Hippocampal formation (tissue), 2 donors: ENCODE results near the gene PATL2.
"Not testable (repeated sequence)": the region's sequence is repeated elsewhere in the genome, so short reads cannot be mapped to it uniquely, and the experiment has no call there.

Source experiments
- DNase-seq, 2 donors: peaks; one replicate each; lab custom pipeline; 2025; lab: John Stamatoyannopoulos, UW

Gene PATL2

DNA sequence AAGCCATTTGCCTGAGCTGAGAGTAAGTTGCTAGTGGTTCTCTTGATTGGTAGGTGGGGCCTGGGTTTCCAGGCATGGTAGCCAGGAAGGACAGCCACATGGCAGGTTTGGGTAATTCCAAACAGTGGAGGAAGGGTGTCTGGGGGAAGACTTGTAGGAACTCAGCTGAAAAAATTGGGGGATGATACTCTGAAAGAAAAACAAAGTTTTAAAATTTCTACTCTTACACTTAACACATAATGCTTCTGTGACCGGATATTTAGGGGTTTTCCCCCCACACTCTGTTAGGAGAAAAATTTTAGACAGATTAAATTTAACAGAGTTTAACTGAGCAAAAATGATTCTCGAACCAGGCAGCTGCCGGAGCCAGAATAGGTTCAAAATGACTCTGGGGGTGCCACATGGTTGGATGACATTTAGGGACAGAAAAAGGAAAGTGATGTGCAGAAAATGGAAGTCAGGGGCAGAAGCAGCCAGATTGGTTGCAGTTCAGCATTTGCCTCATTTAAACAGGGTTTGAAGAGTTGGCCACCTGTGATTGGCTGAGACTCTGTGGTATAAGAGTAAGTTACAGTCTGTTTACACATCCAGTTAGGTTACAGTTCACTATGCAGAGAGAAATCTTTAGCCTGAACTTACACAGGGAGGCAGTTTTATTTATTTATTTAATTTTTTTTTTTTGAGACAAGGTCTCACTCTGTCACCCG is 8.3 kb upstream of the PATL2 start:
- no peak for DNase-seq

DNA sequence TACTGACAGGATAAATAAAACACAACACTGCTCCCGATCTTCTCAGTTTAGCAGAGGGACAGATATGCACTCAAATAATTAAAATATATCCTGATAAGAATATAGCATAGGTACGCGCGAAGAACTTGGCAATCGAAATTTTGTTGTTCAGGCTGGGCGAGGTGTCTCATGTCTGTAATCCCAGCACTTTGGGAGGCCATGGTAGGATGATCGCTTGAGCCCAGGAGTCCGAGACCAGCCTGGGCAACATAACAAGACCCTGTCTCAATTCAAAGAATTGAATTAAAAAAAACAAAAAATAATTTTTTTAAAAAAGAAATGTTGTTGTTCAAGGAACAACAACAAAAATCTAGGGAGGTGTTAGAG is 7.8 kb upstream of the PATL2 start:
- DNase-seq, result no peak

GRCh38 chr15:44718180-44718926 is 7.2 kb upstream of the PATL2 start:
- DNase-seq, result no peak

GRCh38 chr15:44716983-44717602 is 6.0 kb upstream of the PATL2 start:
- no peak for DNase-seq

DNA sequence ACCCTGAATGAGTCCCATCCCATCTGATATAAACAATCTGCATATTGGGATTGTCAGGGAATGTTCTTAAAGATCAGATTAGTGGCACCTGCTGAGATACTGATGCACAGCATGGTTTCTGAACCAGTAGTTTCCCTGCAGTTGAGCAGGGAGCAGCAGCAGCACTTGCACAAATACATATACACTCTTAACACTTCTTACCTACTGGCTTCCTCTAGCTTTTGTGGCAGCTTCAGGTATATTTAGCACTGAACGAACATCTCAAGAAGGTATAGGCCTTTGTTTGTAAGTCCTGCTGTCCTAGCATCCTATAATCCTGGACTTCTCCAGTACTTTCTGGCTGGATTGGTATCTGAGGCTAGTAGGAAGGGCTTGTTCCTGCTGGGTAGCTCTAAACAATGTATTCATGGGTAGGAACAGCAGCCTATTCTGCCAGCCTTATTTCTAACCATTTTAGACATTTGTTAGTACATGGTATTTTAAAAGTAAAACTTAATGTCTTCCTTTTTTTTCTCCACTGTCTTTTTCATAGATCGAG is 4.7 kb upstream of the PATL2 start:
- no peak for DNase-seq

DNA sequence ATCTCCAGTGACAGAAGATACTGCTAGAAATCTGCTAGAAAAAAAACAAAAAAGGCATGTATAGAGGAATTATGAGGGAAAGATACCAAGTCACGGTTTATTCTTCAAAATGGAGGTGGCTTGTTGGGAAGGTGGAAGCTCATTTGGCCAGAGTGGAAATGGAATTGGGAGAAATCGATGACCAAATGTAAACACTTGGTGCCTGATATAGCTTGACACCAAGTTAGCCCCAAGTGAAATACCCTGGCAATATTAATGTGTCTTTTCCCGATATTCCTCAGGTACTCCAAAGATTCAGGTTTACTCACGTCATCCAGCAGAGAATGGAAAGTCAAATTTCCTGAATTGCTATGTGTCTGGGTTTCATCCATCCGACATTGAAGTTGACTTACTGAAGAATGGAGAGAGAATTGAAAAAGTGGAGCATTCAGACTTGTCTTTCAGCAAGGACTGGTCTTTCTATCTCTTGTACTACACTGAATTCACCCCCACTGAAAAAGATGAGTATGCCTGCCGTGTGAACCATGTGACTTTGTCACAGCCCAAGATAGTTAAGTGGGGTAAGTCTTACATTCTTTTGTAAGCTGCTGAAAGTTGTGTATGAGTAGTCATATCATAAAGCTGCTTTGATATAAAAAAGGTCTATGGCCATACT is 4.1 kb upstream of the PATL2 start:
- no peak for DNase-seq

DNA sequence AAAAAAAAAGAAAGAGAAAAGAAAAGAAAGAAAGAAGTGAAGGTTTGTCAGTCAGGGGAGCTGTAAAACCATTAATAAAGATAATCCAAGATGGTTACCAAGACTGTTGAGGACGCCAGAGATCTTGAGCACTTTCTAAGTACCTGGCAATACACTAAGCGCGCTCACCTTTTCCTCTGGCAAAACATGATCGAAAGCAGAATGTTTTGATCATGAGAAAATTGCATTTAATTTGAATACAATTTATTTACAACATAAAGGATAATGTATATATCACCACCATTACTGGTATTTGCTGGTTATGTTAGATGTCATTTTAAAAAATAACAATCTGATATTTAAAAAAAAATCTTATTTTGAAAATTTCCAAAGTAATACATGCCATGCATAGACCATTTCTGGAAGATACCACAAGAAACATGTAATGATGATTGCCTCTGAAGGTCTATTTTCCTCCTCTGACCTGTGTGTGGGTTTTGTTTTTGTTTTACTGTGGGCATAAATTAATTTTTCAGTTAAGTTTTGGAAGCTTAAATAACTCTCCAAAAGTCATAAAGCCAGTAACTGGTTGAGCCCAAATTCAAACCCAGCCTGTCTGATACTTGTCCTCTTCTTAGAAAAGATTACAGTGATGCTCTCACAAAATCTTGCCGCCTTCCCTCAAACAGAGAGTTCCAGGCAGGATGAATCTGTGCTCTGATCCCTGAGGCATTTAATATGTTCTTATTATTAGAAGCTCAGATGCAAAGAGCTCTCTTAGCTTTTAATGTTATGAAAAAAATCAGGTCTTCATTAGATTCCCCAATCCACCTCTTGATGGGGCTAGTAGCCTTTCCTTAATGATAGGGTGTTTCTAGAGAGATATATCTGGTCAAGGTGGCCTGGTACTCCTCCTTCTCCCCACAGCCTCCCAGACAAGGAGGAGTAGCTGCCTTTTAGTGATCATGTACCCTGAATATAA is 2.2 kb upstream of the PATL2 start:
- no peak for DNase-seq

- peak; percentile 36 to 38 for DNase-seq
Observed at GRCh38 chr15:44712346-44713005, 1.4 kb upstream of the PATL2 start.

DNA sequence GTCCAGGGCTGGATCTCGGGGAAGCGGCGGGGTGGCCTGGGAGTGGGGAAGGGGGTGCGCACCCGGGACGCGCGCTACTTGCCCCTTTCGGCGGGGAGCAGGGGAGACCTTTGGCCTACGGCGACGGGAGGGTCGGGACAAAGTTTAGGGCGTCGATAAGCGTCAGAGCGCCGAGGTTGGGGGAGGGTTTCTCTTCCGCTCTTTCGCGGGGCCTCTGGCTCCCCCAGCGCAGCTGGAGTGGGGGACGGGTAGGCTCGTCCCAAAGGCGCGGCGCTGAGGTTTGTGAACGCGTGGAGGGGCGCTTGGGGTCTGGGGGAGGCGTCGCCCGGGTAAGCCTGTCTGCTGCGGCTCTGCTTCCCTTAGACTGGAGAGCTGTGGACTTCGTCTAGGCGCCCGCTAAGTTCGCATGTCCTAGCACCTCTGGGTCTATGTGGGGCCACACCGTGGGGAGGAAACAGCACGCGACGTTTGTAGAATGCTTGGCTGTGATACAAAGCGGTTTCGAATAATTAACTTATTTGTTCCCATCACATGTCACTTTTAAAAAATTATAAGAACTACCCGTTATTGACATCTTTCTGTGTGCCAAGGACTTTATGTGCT is 721 bp upstream of the PATL2 start:
- peak; percentile 32 to 53 for DNase-seq

GRCh38 chr15:44710236-44711095 is 657 bp downstream of the PATL2 start:
- no peak for DNase-seq

GRCh38 chr15:44706946-44707636 is 4.0 kb downstream of the PATL2 start:
- no peak for DNase-seq

DNA sequence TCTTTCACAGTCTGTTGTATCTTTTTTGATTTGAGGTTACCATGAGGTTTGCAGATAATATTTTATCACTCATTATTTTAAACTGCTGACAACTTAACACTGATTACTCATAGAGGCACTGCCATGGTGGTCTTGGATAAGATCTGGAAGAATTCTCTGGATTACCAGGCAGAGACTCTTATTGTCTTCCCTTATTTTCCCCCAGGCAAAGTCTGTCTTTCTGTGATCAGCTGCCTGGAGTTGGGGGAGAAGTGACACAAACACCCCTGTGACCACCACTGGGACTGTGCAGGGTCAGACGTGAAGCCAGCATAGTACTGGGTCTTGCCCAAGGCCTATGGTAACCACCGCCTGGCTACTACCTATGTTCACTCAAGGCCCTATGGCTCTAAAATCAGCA is 4.7 kb downstream of the PATL2 start:
- DNase-seq, result no peak

DNA sequence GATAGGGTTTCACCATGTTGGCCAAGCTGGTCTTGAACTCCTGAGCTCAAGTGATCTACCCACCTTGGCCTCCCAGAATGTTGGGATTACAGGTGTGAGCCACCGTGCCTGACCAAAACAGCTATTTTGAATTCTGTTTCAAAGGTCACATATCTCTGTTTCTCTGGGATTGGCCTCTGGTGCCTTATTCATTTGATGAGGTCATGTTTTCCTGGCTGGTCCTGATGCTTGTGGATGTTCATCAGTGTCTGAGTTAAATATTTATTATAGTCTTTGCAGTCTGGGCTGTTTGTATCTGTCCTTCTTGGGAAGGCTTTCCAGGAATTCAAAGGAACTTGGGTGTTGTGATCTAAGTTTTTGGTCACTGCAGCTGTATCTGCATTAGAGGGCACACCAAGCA is 5.1 kb downstream of the PATL2 start:
- no peak for DNase-seq

DNA sequence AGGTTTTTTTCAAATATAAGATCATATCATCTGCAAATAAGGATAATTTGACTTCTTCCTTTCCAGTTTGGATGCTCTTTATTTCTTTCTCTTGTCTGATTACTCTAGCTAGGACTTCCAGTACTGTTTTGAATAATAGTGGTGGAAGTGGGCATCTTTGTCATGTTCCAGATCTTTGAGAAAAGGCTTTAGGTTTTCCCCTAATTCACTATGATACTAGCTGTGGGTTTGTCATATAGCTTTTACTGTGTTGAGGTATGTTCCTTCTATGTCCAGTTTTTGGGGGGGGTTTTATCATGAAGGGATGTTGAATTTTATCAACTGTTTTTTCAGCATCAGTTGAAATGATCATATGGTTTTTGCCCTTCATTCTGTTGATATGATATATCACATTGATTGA is 10.4 kb downstream of the PATL2 start:
- DNase-seq, result not testable (repeated sequence)

DNA sequence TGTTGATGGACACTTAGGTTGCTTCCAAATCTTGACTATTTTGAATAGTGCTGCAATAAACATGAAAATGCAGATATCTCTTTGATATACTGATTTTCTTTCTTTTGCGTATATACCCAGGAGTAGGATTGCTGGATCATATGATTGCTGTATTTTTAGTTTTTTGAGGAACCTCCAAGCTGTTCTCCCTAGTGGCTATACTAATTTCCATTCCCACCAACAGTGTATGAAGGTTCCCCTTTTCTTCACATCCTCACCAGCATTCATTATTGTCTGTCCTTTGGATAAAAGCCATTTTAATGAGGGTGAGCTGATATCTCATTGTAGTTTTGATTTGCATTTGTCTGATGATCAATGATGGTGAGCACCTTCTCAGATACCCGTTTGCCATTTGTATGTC is 12.5 kb downstream of the PATL2 start:
- no peak for DNase-seq

DNA sequence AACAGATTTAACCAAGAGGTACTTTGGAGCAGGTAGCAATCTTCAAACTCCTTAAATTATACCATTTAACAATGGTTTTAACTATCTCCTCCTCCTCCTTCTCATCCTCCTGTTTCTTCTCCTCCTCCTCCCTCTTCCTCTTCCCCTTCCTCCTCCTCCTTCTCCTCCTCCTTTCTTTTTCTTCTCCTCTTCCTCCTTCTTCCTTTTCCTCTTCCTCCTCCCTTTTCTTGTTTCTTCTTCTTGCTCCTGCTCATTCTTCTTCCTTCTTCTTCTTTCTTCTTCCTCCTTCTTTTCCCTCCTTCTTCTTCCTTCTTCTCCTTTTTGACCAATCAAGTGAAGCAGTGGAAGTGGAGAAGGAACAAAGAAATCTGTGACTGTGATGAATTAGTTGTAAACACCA is 14.1 kb downstream of the PATL2 start:
- no peak for DNase-seq

GRCh38 chr15:44695294-44695693 is 15.8 kb downstream of the PATL2 start:
- no peak for DNase-seq

- no peak for DNase-seq
Observed at GRCh38 chr15:44694416-44694815, 16.7 kb downstream of the PATL2 start.

DNA sequence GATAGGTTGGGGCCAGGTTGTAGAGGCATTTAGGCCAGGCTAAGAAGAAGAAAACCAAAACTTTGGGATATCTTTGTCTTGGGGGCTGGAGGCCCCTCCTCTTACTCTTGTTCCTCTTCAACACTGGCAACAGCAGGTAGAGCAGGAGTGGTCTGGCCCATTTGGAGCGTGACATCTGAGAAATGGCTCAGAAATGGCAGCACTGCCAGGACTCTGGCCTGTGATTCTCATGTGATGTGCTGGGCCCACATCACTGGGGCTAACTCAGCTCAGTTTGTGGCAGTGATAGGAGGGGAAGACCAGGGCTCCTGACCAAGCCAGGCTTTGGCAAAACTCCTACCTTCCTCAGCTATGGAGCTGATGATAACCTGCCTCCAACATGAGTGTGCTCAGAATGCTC is 18.5 kb downstream of the PATL2 start:
- no peak for DNase-seq
